ENCODE data around the gene KRT80. TPM values are rescaled to one million over a fixed set of nuclear protein-coding genes. Genes with fewer than 3 reads are reported as not detected.

The KRT80 gene
- total RNA-seq, 1 donor from 2014 or later = 2.7 TPM

- peaks cover 4% of the 10 kb centered on the region for H3K36me3 Mint-ChIP-seq
- DNase-seq (ENCODE audit: low spot score in 2 of 2, unreplicated experiment in 2 of 2) = no peak
- H3K4me1 Mint-ChIP-seq = peaks cover 45% of the 10 kb centered on the region
- H3K4me3 Mint-ChIP-seq = peak overlapping the region; percentile 64
- no peaks in the 10 kb centered on the region for H3K9me3 Mint-ChIP-seq
- H3K27me3 Mint-ChIP-seq (ENCODE audit: low read depth) = peaks cover 44% of the 10 kb centered on the region
- no peak for TF ChIP-seq CTCF (IDR thresholded peaks at IDR 0.05; ENCODE audit: unreplicated experiment)
- H3K27ac Mint-ChIP-seq = peak overlapping the region; percentile 45
Observed at GRCh38 chr12:52233462-52234207, 41.8 kb upstream of the KRT80 start.

- H3K4me1 Mint-ChIP-seq = peaks cover 49% of the 10 kb centered on the region
- no peaks in the 10 kb centered on the region for H3K9me3 Mint-ChIP-seq
- TF ChIP-seq CTCF (IDR thresholded peaks at IDR 0.05; ENCODE audit: unreplicated experiment) = no peak
- peaks cover 4% of the 10 kb centered on the region for H3K36me3 Mint-ChIP-seq
- no peak for DNase-seq (ENCODE audit: low spot score in 2 of 2, unreplicated experiment in 2 of 2)
- peak within 1 kb of the TSS; percentile 45 for H3K27ac Mint-ChIP-seq
- peaks cover 46% of the 10 kb centered on the region for H3K27me3 Mint-ChIP-seq (ENCODE audit: low read depth)
- peak within 1 kb of the TSS; percentile 64 for H3K4me3 Mint-ChIP-seq
Observed at GRCh38 chr12:52232674-52233461, 41.1 kb upstream of the KRT80 start, which contains the start of gene KRT7. KRT7 (plus strand) TSS chr12:52233243; CDS start chr12:52233297, 54 bp downstream.

- Mint-ChIP-seq H3K27me3 (ENCODE audit: low read depth) (peaks cover 47% of the 10 kb centered on the region), H3K4me1 (peaks cover 49% of the 10 kb centered on the region)
Observed at GRCh38 chr12:52232203-52232673, 40.4 kb upstream of the KRT80 start.

GRCh38 chr12:52231305-52232202, 39.7 kb upstream of the KRT80 start:
- Mint-ChIP-seq H3K36me3 (peaks cover 4% of the 10 kb centered on the region), H3K4me1 (peaks cover 49% of the 10 kb centered on the region), H3K4me3 (peak overlapping the region; percentile 64), H3K27me3 (ENCODE audit: low read depth) (peaks cover 47% of the 10 kb centered on the region), H3K9me3 (peaks cover 8% of the 10 kb centered on the region), H3K27ac (peak overlapping the region; percentile 35)
- no peak for DNase-seq (ENCODE audit: low spot score in 2 of 2, unreplicated experiment in 2 of 2)
- no peak for TF ChIP-seq CTCF (IDR thresholded peaks at IDR 0.05; ENCODE audit: unreplicated experiment)

More at GRCh38 chr12:52232203-52232673, 40.4 kb upstream of the KRT80 start:
- Mint-ChIP-seq H3K9me3 (peaks cover 1% of the 10 kb centered on the region), H3K4me3 (peak overlapping the region; percentile 64), H3K36me3 (peaks cover 4% of the 10 kb centered on the region), H3K27ac (no peak overlapping the region)
- DNase-seq (ENCODE audit: low spot score in 2 of 2, unreplicated experiment in 2 of 2) = no peak
- TF ChIP-seq CTCF (IDR thresholded peaks at IDR 0.05; ENCODE audit: unreplicated experiment) = no peak

All from mesothelial cell of epicardium (in vitro differentiated cells).